Fibroblast of lung (primary cell): ENCODE results near the gene CPNE2. TPM values are rescaled to one million over a fixed set of nuclear protein-coding genes. Genes with fewer than 3 reads are reported as not detected.

Source experiments
- DNase-seq, 2 donors: peaks; one replicate each; pipeline versions ENCODE4 v3.0.0 to v3.0.0-alpha.2; 2010; ENCODE audit warnings: low read depth in 2 of 2
- H2AFZ ChIP-seq: 2 replicates; pipeline ENCODE4 v1.5.1; 2012; ENCODE audit warnings: low read length, control low read depth, inconsistent platforms
- H3K27ac ChIP-seq: 2 replicates; pipeline ENCODE4 v1.5.1; 2011; ENCODE audit warnings: low read length, control low read depth; ENCODE audit not compliant: insufficient read depth
- H3K27me3 ChIP-seq: 2 replicates; pipeline ENCODE4 v1.5.1; 2011; ENCODE audit warnings: mild to moderate bottlenecking, low read length; ENCODE audit not compliant: control insufficient read depth, insufficient read depth
- H3K36me3 ChIP-seq: 2 replicates; pipeline ENCODE4 v1.5.1; 2011; ENCODE audit warnings: low read length; ENCODE audit not compliant: control insufficient read depth, insufficient read depth
- H3K4me1 ChIP-seq: 2 replicates; pipeline ENCODE4 v1.5.1; 2011; ENCODE audit warnings: low read length; ENCODE audit not compliant: control insufficient read depth, insufficient read depth; ENCODE audit errors: extremely low read depth
- H3K4me2 ChIP-seq: 2 replicates; pipeline ENCODE4 v1.5.1; 2011; ENCODE audit warnings: low read length, control low read depth; ENCODE audit not compliant: insufficient read depth; ENCODE audit errors: extremely low read depth
- H3K4me3 ChIP-seq, 4 experiments: fragments of 200-600 bp in 1 of 4; sonication (generic) in 1 of 4; replicated peaks in 1 of 4; 2 replicates each; pipeline ENCODE4 v1.5.1; 2011 to 2016; ENCODE audit warnings: low read length in 4 of 4, low read depth in 3 of 4, mild to moderate bottlenecking in 3 of 4, control low read depth in 2 of 4, inconsistent platforms in 1 of 4, mixed read lengths in 1 of 4; ENCODE audit not compliant: insufficient read depth in 1 of 4; ENCODE audit errors: control extremely low read depth in 1 of 4
- H3K79me2 ChIP-seq: 2 replicates; pipeline ENCODE4 v1.5.1; 2012; ENCODE audit warnings: mild to moderate bottlenecking, low read length, inconsistent platforms; ENCODE audit not compliant: control insufficient read depth, insufficient read depth
- H3K9ac ChIP-seq: 2 replicates; pipeline ENCODE4 v1.5.1; 2011; ENCODE audit warnings: mild to moderate bottlenecking, low read length, control low read depth; ENCODE audit not compliant: insufficient read depth
- H3K9me3 ChIP-seq: 2 replicates; pipeline ENCODE4 v1.5.1; 2012; ENCODE audit warnings: low read depth, low read length; ENCODE audit not compliant: control insufficient read depth, insufficient read depth
- H4K20me1 ChIP-seq: 2 replicates; pipeline ENCODE4 v1.5.1; 2011; ENCODE audit warnings: low read length; ENCODE audit not compliant: control insufficient read depth, insufficient read depth; ENCODE audit errors: extremely low read depth
- EZH2 ChIP-seq: IDR thresholded peaks from 2 replicates; pipeline ENCODE4 v1.5.1; 2012; ENCODE audit warnings: low read length, control low read depth, mild to moderate bottlenecking; ENCODE audit errors: missing control alignments
- polyA plus RNA-seq, 2 donors: library from polyadenylated mRNA; depleted of rRNA in 1 of 2; stranded (reverse) in 1 of 2; unstranded in 1 of 2; fragments of >200 nt; gene quantifications; 2 replicates each; pipeline ENCODE4 v1.2.1, GENCODE V29; 2011 to 2012; ENCODE audit warnings: missing spikeins in 1 of 2
- total RNA-seq: library from RNA; depleted of rRNA; stranded (reverse); fragments of >200 nt; gene quantifications from 2 replicates; pipeline ENCODE4 v1.2.1, GENCODE V29; 2014
- TF ChIP-seq, protein P1 (sequence below), 2 donors: IDR thresholded peaks in 1 of 2; conservative IDR thresholded peaks in 1 of 2; 1 replicate in 1 of 2; 2 replicates in 1 of 2; pipeline ENCODE4 v1.5.1; 2011 to 2012; ENCODE audit warnings: low read length in 2 of 2, control low read depth in 1 of 2, inconsistent platforms in 1 of 2, low read depth in 1 of 2, mild to moderate bottlenecking in 1 of 2

The CPNE2 gene
- total and polyA plus RNA-seq, 2 donors (not counting 1 experiment from before 2014, with no cell fraction given): 20.5 to 39.6 TPM

DNA sequence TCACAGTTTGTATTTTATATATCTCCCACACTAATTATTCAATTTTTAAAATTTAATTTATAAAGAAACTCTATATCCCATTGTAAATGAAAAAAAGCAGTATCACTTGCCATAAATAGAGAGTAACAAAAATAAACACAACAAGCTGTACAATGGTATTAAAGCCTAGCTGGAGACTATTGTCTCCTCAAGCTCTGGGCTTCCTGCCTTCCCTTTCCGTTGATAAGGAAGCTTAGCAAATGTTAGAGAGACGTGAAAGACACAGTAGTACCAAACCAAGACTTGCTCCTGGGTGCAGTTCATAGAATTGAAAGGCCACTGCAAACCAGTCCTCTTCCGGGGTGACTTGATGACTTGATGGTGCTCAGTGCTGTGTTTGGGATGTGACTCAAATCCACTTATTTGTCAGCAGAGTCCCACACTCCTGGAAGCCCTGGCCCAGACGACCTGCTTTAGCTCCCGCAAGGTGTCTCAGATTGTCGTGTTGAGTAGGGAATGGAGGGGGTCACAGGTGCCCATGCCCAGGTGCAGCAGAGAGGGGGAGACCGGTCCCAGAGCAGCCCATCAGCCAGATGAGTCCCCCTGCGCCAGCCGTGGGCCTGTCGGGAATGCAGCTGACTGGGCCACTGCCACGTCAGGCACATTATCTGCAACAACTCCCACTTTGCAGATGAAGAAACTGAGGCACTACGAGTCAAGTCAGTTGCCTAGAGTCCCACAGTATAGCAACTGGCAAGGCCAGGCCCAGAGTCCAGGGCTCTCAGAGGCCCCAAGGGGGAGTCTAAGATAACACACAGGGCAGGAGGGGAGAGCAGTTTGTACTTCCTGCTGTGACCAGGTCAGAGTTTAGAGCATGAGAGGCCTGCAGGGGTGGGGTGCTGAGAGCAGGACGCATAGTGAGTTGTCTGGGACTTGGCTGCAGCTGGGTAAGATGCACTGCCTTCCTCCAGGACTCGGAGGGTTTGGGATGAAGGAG is 53.0 kb downstream of the CPNE2 start:
- Histone ChIP-seq H3K9me3 (no peaks in the 10 kb centered on the region), H3K4me3 (no peak overlapping the region), H3K27me3 (no peaks in the 10 kb centered on the region), H3K4me2 (no peak overlapping the region), H3K36me3 (no peaks in the 10 kb centered on the region), H4K20me1 (no peaks in the 10 kb centered on the region), H3K4me1 (no peaks in the 10 kb centered on the region), H3K79me2 (no peaks in the 10 kb centered on the region), H2AFZ (no peak overlapping the region), H3K9ac (no peak overlapping the region), H3K27ac (no peak overlapping the region)
- TF ChIP-seq, protein P1, sequence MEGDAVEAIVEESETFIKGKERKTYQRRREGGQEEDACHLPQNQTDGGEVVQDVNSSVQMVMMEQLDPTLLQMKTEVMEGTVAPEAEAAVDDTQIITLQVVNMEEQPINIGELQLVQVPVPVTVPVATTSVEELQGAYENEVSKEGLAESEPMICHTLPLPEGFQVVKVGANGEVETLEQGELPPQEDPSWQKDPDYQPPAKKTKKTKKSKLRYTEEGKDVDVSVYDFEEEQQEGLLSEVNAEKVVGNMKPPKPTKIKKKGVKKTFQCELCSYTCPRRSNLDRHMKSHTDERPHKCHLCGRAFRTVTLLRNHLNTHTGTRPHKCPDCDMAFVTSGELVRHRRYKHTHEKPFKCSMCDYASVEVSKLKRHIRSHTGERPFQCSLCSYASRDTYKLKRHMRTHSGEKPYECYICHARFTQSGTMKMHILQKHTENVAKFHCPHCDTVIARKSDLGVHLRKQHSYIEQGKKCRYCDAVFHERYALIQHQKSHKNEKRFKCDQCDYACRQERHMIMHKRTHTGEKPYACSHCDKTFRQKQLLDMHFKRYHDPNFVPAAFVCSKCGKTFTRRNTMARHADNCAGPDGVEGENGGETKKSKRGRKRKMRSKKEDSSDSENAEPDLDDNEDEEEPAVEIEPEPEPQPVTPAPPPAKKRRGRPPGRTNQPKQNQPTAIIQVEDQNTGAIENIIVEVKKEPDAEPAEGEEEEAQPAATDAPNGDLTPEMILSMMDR (conservative IDR thresholded peaks at IDR 0.05 in 1 of 2, IDR thresholded peaks at IDR 0.05 in 1 of 2; ENCODE audit: low read depth in 1 of 2, low read length in 2 of 2): no peak
- no peak for TF ChIP-seq EZH2
- DNase-seq: no peak

DNA sequence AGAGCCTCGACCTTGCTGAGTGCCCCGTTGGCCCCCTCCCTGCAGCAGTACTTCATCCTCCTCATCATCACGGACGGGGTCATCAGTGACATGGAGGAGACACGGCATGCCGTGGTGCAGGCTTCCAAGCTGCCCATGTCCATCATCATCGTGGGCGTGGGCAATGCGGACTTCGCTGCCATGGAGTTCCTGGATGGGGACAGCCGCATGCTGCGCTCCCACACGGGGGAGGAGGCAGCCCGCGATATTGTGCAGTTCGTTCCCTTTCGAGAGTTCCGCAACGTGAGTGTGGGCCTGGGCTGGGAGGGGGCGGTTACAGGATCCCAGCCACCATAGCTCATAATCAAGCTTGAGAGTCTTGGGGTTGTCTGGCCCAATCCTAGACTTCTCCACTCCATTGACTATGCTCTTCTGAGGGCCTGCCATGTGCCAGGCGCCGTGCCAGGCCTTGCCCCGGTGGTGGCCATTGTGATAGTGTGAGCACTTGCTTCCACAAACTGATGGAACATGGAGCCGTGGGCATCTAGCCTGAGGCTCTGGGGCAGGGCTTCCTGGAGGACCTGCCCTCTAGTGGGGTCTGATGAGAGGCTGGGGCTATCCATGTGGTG is 53.8 kb downstream of the CPNE2 start:
- H3K27ac ChIP-seq: no peak overlapping the region
- H3K27me3 ChIP-seq: no peaks in the 10 kb centered on the region
- DNase-seq: no peak

DNA sequence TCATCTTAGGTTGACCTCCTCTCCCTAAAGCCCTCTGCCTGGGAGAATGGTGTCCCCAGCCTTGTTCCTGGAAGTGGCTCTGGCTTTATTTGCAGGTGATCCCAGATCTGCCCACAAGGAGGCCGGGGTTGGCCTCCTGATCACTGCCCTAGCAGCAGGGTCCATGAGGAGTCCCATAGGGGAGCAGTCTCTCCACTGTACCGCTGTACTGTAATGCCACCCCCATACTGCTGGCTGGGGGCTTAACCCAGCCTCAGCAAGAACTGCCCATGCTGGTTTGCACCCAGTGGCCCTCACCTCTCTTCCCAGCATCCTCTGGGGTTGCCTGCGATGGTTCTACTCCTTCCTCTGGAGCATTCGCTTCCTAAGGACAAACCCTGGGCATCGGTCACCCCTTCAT is 54.4 kb downstream of the CPNE2 start:
- Histone ChIP-seq H3K27ac (no peak overlapping the region), H3K9me3 (no peaks in the 10 kb centered on the region), H3K4me1 (no peaks in the 10 kb centered on the region), H3K4me2 (no peak overlapping the region), H3K36me3 (no peaks in the 10 kb centered on the region), H3K4me3 (no peak overlapping the region), H3K79me2 (no peaks in the 10 kb centered on the region), H3K9ac (no peak overlapping the region), H4K20me1 (no peaks in the 10 kb centered on the region), H2AFZ (no peak overlapping the region), H3K27me3 (no peaks in the 10 kb centered on the region)
- no peak for TF ChIP-seq EZH2
- TF ChIP-seq, protein P1 (conservative IDR thresholded peaks at IDR 0.05 in 1 of 2, IDR thresholded peaks at IDR 0.05 in 1 of 2; ENCODE audit: low read depth in 1 of 2, low read length in 2 of 2): peak in 1 of 2 donors; percentile 29
- DNase-seq: no peak

More for the DNA sequence above, 53.8 kb downstream of the CPNE2 start:
- no peaks in the 10 kb centered on the region for H3K4me1 ChIP-seq
- H3K4me3 ChIP-seq: no peak overlapping the region
- H3K36me3 ChIP-seq: no peaks in the 10 kb centered on the region
- H3K9ac ChIP-seq: no peak overlapping the region
- H2AFZ ChIP-seq: no peak overlapping the region
- no peaks in the 10 kb centered on the region for H3K79me2 ChIP-seq
- no peak overlapping the region for H3K4me2 ChIP-seq
- no peaks in the 10 kb centered on the region for H4K20me1 ChIP-seq
- no peaks in the 10 kb centered on the region for H3K9me3 ChIP-seq
- TF ChIP-seq, protein P1 (conservative IDR thresholded peaks at IDR 0.05 in 1 of 2, IDR thresholded peaks at IDR 0.05 in 1 of 2; ENCODE audit: low read depth in 1 of 2, low read length in 2 of 2): no peak
- TF ChIP-seq EZH2: no peak
